NOMO-1 treated with dmso at 0.1 percent for 144 hours (cell line): Measurements from ENCODE around the gene WDR55.
"Not testable (repeated sequence)": the region's sequence is repeated elsewhere in the genome, so short reads cannot be mapped to it uniquely, and the experiment has no call there.

Experiments
- DNase-seq: peaks from one replicate; lab custom pipeline; 2025; ENCODE audit not compliant: unreplicated experiment; lab: John Stamatoyannopoulos, UW

The WDR55 gene

GRCh38 chr5:140642718-140643117 is 22.0 kb upstream of the WDR55 start:
- no peak for DNase-seq

- DNase-seq: no peak
Observed at GRCh38 chr5:140647042-140647419, 17.7 kb upstream of the WDR55 start.

- no peak for DNase-seq
Observed at GRCh38 chr5:140658870-140659269, 5.8 kb upstream of the WDR55 start.

GRCh38 chr5:140660371-140660770 is 4.3 kb upstream of the WDR55 start:
- not testable (repeated sequence) for DNase-seq

GRCh38 chr5:140664030-140664358 is 710 bp upstream of the WDR55 start:
- no peak for DNase-seq

GRCh38 chr5:140671035-140671434 is 6.3 kb downstream of the WDR55 start:
- not testable (repeated sequence) for DNase-seq

GRCh38 chr5:140671472-140672125 is 6.9 kb downstream of the WDR55 start:
- DNase-seq: no peak

GRCh38 chr5:140672455-140673186 is 7.9 kb downstream of the WDR55 start:
- no peak for DNase-seq

- DNase-seq: no peak
Observed at GRCh38 chr5:140673187-140673976, 8.7 kb downstream of the WDR55 start, which contains the start of gene DND1. Gene DND1 (minus strand): TSS chr5:140673576. CDS start chr5:140673542, 34 bp downstream.

- no peak for DNase-seq
Observed at GRCh38 chr5:140674211-140674610, 9.5 kb downstream of the WDR55 start.

- no peak for DNase-seq
Observed at GRCh38 chr5:140674629-140675028, 9.9 kb downstream of the WDR55 start.

GRCh38 chr5:140677947-140678346 is 13.2 kb downstream of the WDR55 start:
- no peak for DNase-seq

GRCh38 chr5:140678993-140679392 is 14.3 kb downstream of the WDR55 start:
- DNase-seq: no peak

- DNase-seq: no peak
Observed at GRCh38 chr5:140690376-140690932, 25.8 kb downstream of the WDR55 start.

GRCh38 chr5:140690941-140691924 is 26.5 kb downstream of the WDR55 start, which contains the start of the genes HARS1 and HARS2:
Gene HARS1 (minus strand): TSS chr5:140691370. CDS start chr5:140691304, 66 bp downstream.
Gene HARS2 (plus strand): TSS chr5:140691455. CDS start chr5:140691649, 194 bp downstream.
- peak; percentile 90 for DNase-seq

- no peak for DNase-seq
Observed at GRCh38 chr5:140694276-140694675, 29.6 kb downstream of the WDR55 start.

- DNase-seq: no peak
Observed at GRCh38 chr5:140696891-140697492, 32.3 kb downstream of the WDR55 start.

- DNase-seq: peak; percentile 97
Observed at GRCh38 chr5:140700177-140701144, 35.8 kb downstream of the WDR55 start, which contains the start of gene ZMAT2. Gene ZMAT2 (plus strand): TSS chr5:140700447. CDS start chr5:140700461, 14 bp downstream.
